Adrenal gland (tissue), 5 donors: Measurements from ENCODE around the gene GPLD1.

ENCODE experiments used
- POLR2A ChIP-seq, 2 donors: fragments of 450-650 bp; IDR thresholded peaks; one replicate each; pipeline ENCODE4 v1.6.1; 2017; ENCODE audit warnings: antibody characterized with exemption in 2 of 2, mild to moderate bottlenecking in 2 of 2, moderate library complexity in 1 of 2
- TF ChIP-seq, protein P1 (sequence below), 6 experiments: fragments of 450-650 bp in 4 of 6; fragments of 200-600 bp in 2 of 6; sonication (generic) in 1 of 6; IDR thresholded peaks; 1 replicate in 5 of 6; 2 replicates in 1 of 6; pipeline versions ENCODE4 v1.5.1 to v1.8.0; 2016 to 2021; ENCODE audit warnings: antibody characterized with exemption in 6 of 6, mild to moderate bottlenecking in 2 of 6, moderate library complexity in 1 of 6
- donor health status: DM: no; HTN: no; CAD: no.

- TF ChIP-seq, protein P1, sequence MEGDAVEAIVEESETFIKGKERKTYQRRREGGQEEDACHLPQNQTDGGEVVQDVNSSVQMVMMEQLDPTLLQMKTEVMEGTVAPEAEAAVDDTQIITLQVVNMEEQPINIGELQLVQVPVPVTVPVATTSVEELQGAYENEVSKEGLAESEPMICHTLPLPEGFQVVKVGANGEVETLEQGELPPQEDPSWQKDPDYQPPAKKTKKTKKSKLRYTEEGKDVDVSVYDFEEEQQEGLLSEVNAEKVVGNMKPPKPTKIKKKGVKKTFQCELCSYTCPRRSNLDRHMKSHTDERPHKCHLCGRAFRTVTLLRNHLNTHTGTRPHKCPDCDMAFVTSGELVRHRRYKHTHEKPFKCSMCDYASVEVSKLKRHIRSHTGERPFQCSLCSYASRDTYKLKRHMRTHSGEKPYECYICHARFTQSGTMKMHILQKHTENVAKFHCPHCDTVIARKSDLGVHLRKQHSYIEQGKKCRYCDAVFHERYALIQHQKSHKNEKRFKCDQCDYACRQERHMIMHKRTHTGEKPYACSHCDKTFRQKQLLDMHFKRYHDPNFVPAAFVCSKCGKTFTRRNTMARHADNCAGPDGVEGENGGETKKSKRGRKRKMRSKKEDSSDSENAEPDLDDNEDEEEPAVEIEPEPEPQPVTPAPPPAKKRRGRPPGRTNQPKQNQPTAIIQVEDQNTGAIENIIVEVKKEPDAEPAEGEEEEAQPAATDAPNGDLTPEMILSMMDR (IDR thresholded peaks at IDR 0.05): no peak
- TF ChIP-seq POLR2A (IDR thresholded peaks at IDR 0.05): no peak
These were observed 1.6 kb upstream of the GPLD1 start for GRCh38 chr6:24490948-24491347.
